K562 (cell line): Measurements from ENCODE around the gene HPX. TPM values are rescaled to one million over a fixed set of nuclear protein-coding genes. Genes with fewer than 3 reads are reported as not detected.

ENCODE experiments used
- ATAC-seq: fragments of 200-7000 bp; cut with Tn5 transposase; 3 replicates; pipeline ENCODE4 v1.9.1; 2020; ENCODE audit warnings: moderate library complexity
- BruUV-seq: library from RNA; stranded (reverse); fragments of 400-500 nt; replicated peaks from 2 replicates; lab custom pipeline; 2021; lab: Mats Ljungman, UMichigan
- CTCF ChIA-PET: fragments of 300-600 bp; formaldehyde crosslinking; extraction: SDS; loops from one replicate; lab custom pipeline; 2021; ENCODE audit warnings: low intra/inter-chr PET ratio; lab: Yijun Ruan, JAX
- POLR2A ChIA-PET: fragments of 300-600, 350-650 bp; sonication (Branson Sonifier 250); formaldehyde crosslinking; extraction: SDS; loops from one replicate; lab custom pipeline; 2021; ENCODE audit warnings: antibody characterized with exemption, inconsistent platforms; lab: Yijun Ruan, JAX
- DNase-seq, 4 experiments: peaks; one replicate each; pipeline versions ENCODE4 v3.0.0 to v3.0.0-alpha.2; 2011 to 2018; ENCODE audit warnings: low spot score in 3 of 4, mixed read lengths in 3 of 4; ENCODE audit errors: extremely low read depth in 1 of 4
- FAIRE-seq: peaks from 2 replicates; lab custom pipeline; 2011; peaks lifted over from hg19 to GRCh38; lab: Jason Lieb, UNC
- H2AFZ ChIP-seq: 2 replicates; pipeline ENCODE4 v1.6.0; 2011; ENCODE audit warnings: low read depth, low read length, control low read depth, inconsistent platforms
- H3K27ac ChIP-seq: fragments of 200-600 bp; 3 replicates; pipeline ENCODE4 v1.8.0; 2011; ENCODE audit warnings: low read depth, mild to moderate bottlenecking, control low read depth, inconsistent platforms, low read length, moderate library complexity, mixed read lengths; ENCODE audit errors: extremely low read depth
- H3K27me3 ChIP-seq, 2 experiments: fragments of 300-600 bp in 1 of 2; 2 replicates in 1 of 2; 3 replicates in 1 of 2; pipeline versions ENCODE4 v1.6.0 to v1.8.0; 2011; ENCODE audit warnings: inconsistent platforms in 2 of 2, low read length in 2 of 2, mild to moderate bottlenecking in 1 of 2, mixed read lengths in 1 of 2, moderate library complexity in 1 of 2; ENCODE audit not compliant: control insufficient read depth in 2 of 2, insufficient read depth in 2 of 2
- H3K36me3 ChIP-seq: fragments of 300-600 bp; 3 replicates; pipeline ENCODE4 v1.8.0; 2011; ENCODE audit warnings: mild to moderate bottlenecking, low read length, inconsistent platforms; ENCODE audit not compliant: control insufficient read depth, insufficient read depth
- H3K4me1 ChIP-seq, 2 experiments: fragments of 200-600 bp in 1 of 2; replicated peaks in 1 of 2; 2 replicates in 1 of 2; 3 replicates in 1 of 2; pipeline versions ENCODE4 v1.5.1 to v1.8.0; 2011; ENCODE audit warnings: inconsistent platforms in 2 of 2, low read length in 2 of 2, mild to moderate bottlenecking in 1 of 2, mixed read lengths in 1 of 2, moderate library complexity in 1 of 2; ENCODE audit not compliant: control insufficient read depth in 2 of 2, insufficient read depth in 2 of 2
- H3K4me2 ChIP-seq: 2 replicates; pipeline ENCODE4 v1.6.1; 2011; ENCODE audit warnings: low read length, control low read depth, inconsistent platforms, mixed read lengths; ENCODE audit not compliant: insufficient read depth
- H3K4me3 ChIP-seq: fragments of 200-600 bp; sonication (generic), shearing (Covaris generic); 2 replicates; pipeline ENCODE4 v1.5.1; 2016; ENCODE audit warnings: control low read depth, inconsistent platforms
- H3K79me2 ChIP-seq: fragments of 200-600 bp; 3 replicates; pipeline ENCODE4 v1.8.0; 2011; ENCODE audit warnings: low read length, inconsistent platforms; ENCODE audit not compliant: control insufficient read depth, insufficient read depth
- H3K9ac ChIP-seq, 2 experiments: 2 replicates each; pipeline versions ENCODE4 v1.6.0 to v1.6.1; 2011; ENCODE audit warnings: low read depth in 2 of 2, low read length in 2 of 2, control low read depth in 1 of 2, inconsistent platforms in 1 of 2, mild to moderate bottlenecking in 1 of 2, mixed read lengths in 1 of 2; ENCODE audit not compliant: insufficient read depth in 1 of 2
- H3K9me1 ChIP-seq: one replicate; pipeline ENCODE4 v1.6.0; 2011; ENCODE audit warnings: inconsistent platforms, mild to moderate bottlenecking, low read length, moderate library complexity; ENCODE audit not compliant: control insufficient read depth, insufficient read depth
- H3K9me3 ChIP-seq: replicated peaks from 2 replicates; pipeline ENCODE4 v1.5.1; 2011; ENCODE audit warnings: low read depth, low read length, inconsistent platforms; ENCODE audit not compliant: control insufficient read depth, insufficient read depth
- H4K20me1 ChIP-seq: replicated peaks from 2 replicates; pipeline ENCODE4 v1.6.1; 2011; ENCODE audit warnings: low read length, inconsistent platforms, mixed read lengths; ENCODE audit not compliant: control insufficient read depth, insufficient read depth
- CAMTA2 ChIP-seq: fragments of 250-450 bp; sonication (Bioruptor Pico); conservative IDR thresholded peaks from 2 replicates; pipeline ENCODE4 v1.5.1; 2022
- GTF2F1 ChIP-seq: IDR thresholded peaks from 2 replicates; pipeline ENCODE4 v1.6.1; 2011; ENCODE audit warnings: low read depth, low read length, improper control_type of control experiment
- HSF4 ChIP-seq: fragments of 250-450 bp; sonication (Bioruptor Pico); IDR thresholded peaks from 2 replicates; pipeline ENCODE4 v2.1.2; 2022; ENCODE audit warnings: mild to moderate bottlenecking, moderate library complexity, borderline replicate concordance
- MNT ChIP-seq, 2 experiments: fragments of 450-650 bp; conservative IDR thresholded peaks; 2 replicates each; pipeline ENCODE4 v1.6.1; 2017; ENCODE audit warnings: mild to moderate bottlenecking in 2 of 2, moderate library complexity in 2 of 2
- NCOA6 ChIP-seq: fragments of 450-650 bp; IDR thresholded peaks from 2 replicates; pipeline ENCODE4 v1.6.1; 2017; ENCODE audit warnings: mild to moderate bottlenecking
- PTRF ChIP-seq: fragments of 450-650 bp; IDR thresholded peaks from 2 replicates; pipeline ENCODE4 v1.6.1; 2016; ENCODE audit warnings: mild to moderate bottlenecking, missing genetic modification characterization, missing compliant biosample characterization
- RBM17 ChIP-seq: fragments of 200-400 bp; formaldehyde crosslinking; IDR thresholded peaks from 2 replicates; pipeline ENCODE4 v1.6.1; 2017; ENCODE audit warnings: low read depth, mild to moderate bottlenecking, low read length, borderline replicate concordance
- YY1 ChIP-seq, 3 experiments: IDR thresholded peaks; 2 replicates each; pipeline ENCODE4 v1.6.1; 2011; ENCODE audit warnings: low read length in 2 of 3, mild to moderate bottlenecking in 2 of 3, moderate library complexity in 2 of 3, borderline replicate concordance in 1 of 3, control low read depth in 1 of 3, low read depth in 1 of 3; ENCODE audit not compliant: insufficient read depth in 3 of 3, insufficient replicate concordance in 2 of 3, control insufficient read depth in 1 of 3, insufficient read length in 1 of 3; ENCODE audit errors: extremely low read depth in 1 of 3
- ZBTB5 ChIP-seq: fragments of 450-650 bp; IDR thresholded peaks from 2 replicates; pipeline ENCODE4 v1.6.1; 2017; ENCODE audit warnings: antibody characterized with exemption
- ZFX ChIP-seq: sonication (generic); formaldehyde crosslinking; IDR thresholded peaks from 2 replicates; pipeline ENCODE4 v1.8.0; 2022; ENCODE audit warnings: mild to moderate bottlenecking, missing genetic modification reagents, moderate library complexity
- ZNF609 ChIP-seq: sonication (generic); formaldehyde crosslinking; IDR thresholded peaks from 2 replicates; pipeline ENCODE4 v1.8.1; 2023; ENCODE audit warnings: missing genetic modification reagents, mild to moderate bottlenecking, borderline replicate concordance
- ZNF75A ChIP-seq: fragments of 450-650 bp; formaldehyde crosslinking; IDR thresholded peaks from 2 replicates; pipeline ENCODE4 v1.4.0; 2020; ENCODE audit warnings: mild to moderate bottlenecking
- WGBS: fragments of 100-300 bp; shearing (Covaris generic); methylation state at CpG from one replicate; pipeline ENCODE4 v1.1.6; 2016; ENCODE audit warnings: low coverage, mixed read lengths; ENCODE audit not compliant: insufficient coverage; ENCODE audit errors: missing lambda C conversion rate; 5-methylcytosine and 5-hydroxymethylcytosine counted together
- in situ Hi-C: fragments of 300-500 bp; cut with MboI; formaldehyde crosslinking; loops from 4 replicates; pipeline ENCODE4 v1.15.0; 2018; ENCODE audit warnings: inconsistent platforms, mixed read lengths
- intact Hi-C: fragments of 100-400 bp; cut with micrococcal nuclease; formaldehyde crosslinking; loops from 2 replicates; pipeline ENCODE4 v1.14.2; 2022
- polyA plus RNA-seq, 8 experiments: library from polyadenylated mRNA; depleted of rRNA in 4 of 8; stranded (reverse) in 5 of 8; unstranded in 3 of 8; fragments of >200 nt; fragmentation: Nextera tagmentation in 2 of 8; fragmentation: Illumina TruSeq in 1 of 8; extraction: Ambion mirVana in 2 of 8; extraction: Trizol in 1 of 8; gene quantifications; 2 replicates each; pipeline versions ENCODE4 v1.2.1 to v1.2.3, GENCODE V29; 2011 to 2014; ENCODE audit warnings: inconsistent platforms in 1 of 8, missing spikeins in 1 of 8
- total RNA-seq, 7 experiments: library from RNA; depleted of rRNA in 6 of 7; stranded (reverse); fragments of >200 nt in 6 of 7; fragmentation: Illumina TruSeq in 2 of 7; extraction: Trizol in 2 of 7; gene quantifications; 2 replicates each; pipeline versions ENCODE4 v1.2.1 to v1.2.3, GENCODE V29; 2011 to 2021; ENCODE audit warnings: low replicate concordance in 1 of 7

Gene HPX
- total and polyA plus RNA-seq, 9 of the 15 experiments (the other 6 are each of a cell fraction or from before 2014, with no cell fraction given): 0.12 to 1.2 (median 0.49) TPM; not detected in 1

GRCh38 chr11:6417907-6418556 is 22.8 kb downstream of the HPX start:
- no peak for ATAC-seq
- in situ Hi-C loops: no loop called here
- POLR2A ChIA-PET: interaction anchor here (0.5 to 2.4 kb wide), 4 partner anchors 8 to 67 kb away, joined by 3 to 11 read pairs (median 4); no protein-coding TSS in a partner anchor
- BruUV-seq: no TSS peak
- CTCF ChIA-PET: no interaction called here
- 43% methylated on average over 7 of the region's 7 CpGs for WGBS
- intact Hi-C loops: no loop called here
- H3K4me1 ChIP-seq: peaks cover 6 to 16% of the 10 kb centered on the region in 2 experiments; a peak in 4 of 5 replicates
- no peaks in the 10 kb centered on the region; the same call in 1 of the 2 replicates for H3K9me3 ChIP-seq
- no peaks in the 10 kb centered on the region for H3K79me2 ChIP-seq
- H4K20me1 ChIP-seq: 0 out of 2 replicates have a peak, but pooled peaks cover 3% of the 10 kb centered on the region
- H3K27ac ChIP-seq: no peak overlapping the region
- no peak overlapping the region; a peak in 1 of 4 replicates for H3K9ac ChIP-seq
- H3K4me3 ChIP-seq: no peak overlapping the region
- no peaks in the 10 kb centered on the region for H3K9me1 ChIP-seq
- peaks cover 47 to 54% of the 10 kb centered on the region in 2 experiments for H3K27me3 ChIP-seq
- DNase-seq: no peak
- no peak for FAIRE-seq
- H2AFZ ChIP-seq: no peak overlapping the region
- H3K36me3 ChIP-seq: no peaks in the 10 kb centered on the region
- no peak overlapping the region for H3K4me2 ChIP-seq
- no peak for TF ChIP-seq MNT (conservative IDR thresholded peaks at IDR 0.05)
- TF ChIP-seq HSF4 (CRISPR knock-in tag): no peak
- TF ChIP-seq RBM17: no peak
- TF ChIP-seq PTRF (tag): no peak
- TF ChIP-seq ZBTB5: no peak
- TF ChIP-seq GTF2F1: no peak
- TF ChIP-seq YY1 (IDR thresholded peaks at IDR 0.05; ENCODE audit: borderline replicate concordance in 1 of 3, control insufficient read depth in 1 of 3, extremely low read depth in 1 of 3, insufficient read depth in 3 of 3, insufficient read length in 1 of 3, insufficient replicate concordance in 2 of 3, low read depth in 1 of 3, low read length in 2 of 3): no peak
- TF ChIP-seq ZFX (CRISPR knock-in tag): no peak
- no peak for TF ChIP-seq ZNF609 (CRISPR knock-in tag)
- TF ChIP-seq CAMTA2 (CRISPR knock-in tag): no peak
- no peak for TF ChIP-seq ZNF75A (CRISPR knock-in tag)
- no peak for TF ChIP-seq NCOA6
